Stimulated activated CD8-positive, alpha-beta memory T cell treated with anti-CD3 and anti-CD28 coated beads, Interleukin-15, amount 100 ng/mL, for 48 hours (primary cell): ENCODE results near the gene DPP10.
"Not testable (repeated sequence)": the region's sequence is repeated elsewhere in the genome, so short reads cannot be mapped to it uniquely, and the experiment has no call there.

ENCODE experiments used
- DNase-seq, 2 donors: peaks; one replicate each; pipeline ENCODE4 v3.0.0-alpha.2; 2020; ENCODE audit warnings: low read depth in 2 of 2

The DPP10 gene

DNA sequence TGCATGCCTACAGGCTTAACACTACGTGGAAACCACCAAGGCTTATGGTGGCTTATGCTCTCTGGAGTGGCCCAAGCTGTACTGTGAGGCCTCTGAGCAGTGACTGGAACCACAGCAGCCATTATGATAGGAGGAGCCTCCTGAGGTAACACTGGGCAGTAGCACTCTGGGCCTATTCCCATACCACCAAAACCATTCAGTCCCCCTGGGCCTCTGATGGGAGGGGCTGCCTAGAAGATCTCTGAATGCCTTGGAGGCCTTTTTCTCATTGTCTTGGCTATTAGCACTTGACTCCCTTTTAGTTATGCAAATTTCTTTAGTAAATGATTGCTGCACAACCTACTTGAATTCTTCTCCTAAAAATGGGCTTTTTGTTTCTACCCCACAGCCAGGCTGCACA, 985.0 kb downstream of the DPP10 start:
- no peak for DNase-seq

DNA sequence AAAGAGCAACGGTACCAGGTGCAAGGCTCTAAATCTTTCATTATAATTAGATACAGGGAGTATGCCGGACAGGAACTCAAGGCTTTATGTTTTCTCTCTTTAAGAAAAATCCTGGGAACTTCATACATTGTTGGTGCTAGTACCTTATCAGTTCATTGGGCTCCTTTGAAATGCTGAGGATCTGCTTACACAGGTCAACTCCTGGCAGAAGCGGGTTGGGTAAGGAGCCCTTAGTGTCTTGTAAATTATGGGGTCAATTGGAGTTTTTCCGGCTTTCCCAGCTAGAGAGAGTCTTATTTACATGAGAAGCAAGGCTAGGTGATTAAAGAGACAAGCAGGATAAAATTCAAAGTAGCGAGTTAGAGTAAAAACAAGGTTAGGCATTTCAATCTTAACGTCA, 998.3 kb downstream of the DPP10 start:
- not testable (repeated sequence) for DNase-seq

DNA sequence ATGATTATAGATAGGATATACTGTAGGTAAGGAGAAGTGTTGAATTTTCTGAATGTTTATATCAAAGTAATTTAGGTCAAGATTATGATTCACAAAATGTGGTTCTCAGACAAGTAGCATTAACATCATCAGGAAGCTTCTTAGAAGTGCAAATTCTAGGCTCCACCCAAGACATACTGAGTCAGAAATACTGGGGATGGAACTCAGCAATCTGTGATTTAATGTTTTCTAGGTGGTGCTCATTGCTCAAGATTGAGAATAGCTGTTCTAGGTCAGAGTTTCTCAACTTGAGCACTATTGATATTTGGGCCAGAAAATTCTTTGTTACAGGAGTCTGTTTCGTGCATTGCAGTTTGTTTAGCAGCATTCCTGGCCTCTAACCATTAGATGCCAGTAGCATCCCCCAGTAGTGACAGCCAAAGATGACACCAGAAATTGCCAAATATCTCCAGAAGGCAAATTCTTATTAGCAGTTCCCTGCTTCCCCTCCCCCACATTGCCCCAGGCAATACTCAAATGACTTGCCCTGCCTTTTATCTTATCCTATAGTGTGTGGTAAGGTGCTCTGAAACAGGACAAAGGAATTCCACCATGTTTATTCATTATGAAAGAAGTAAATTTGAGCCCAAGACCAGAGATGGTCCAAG, 1001.2 kb downstream of the DPP10 start:
- no peak for DNase-seq

DNA sequence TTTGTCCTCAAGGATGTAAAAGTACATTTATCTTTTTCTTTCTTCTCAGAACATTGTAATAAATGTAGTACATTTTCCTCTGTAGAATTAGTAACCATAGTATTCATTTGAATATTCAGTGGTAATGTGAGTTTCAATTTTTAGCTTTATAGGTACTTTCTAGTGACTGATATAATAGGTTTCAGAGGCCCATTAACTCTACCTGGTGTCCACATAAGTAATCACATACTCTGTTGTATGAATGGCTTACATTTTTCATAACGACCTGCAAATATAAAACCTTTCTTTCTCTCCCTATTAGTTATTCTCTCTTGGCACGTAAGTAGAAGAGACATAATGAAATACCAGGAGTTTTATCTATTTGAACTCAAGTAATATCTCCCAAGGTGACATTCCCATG, 1017.6 kb downstream of the DPP10 start:
- no peak for DNase-seq

DNA sequence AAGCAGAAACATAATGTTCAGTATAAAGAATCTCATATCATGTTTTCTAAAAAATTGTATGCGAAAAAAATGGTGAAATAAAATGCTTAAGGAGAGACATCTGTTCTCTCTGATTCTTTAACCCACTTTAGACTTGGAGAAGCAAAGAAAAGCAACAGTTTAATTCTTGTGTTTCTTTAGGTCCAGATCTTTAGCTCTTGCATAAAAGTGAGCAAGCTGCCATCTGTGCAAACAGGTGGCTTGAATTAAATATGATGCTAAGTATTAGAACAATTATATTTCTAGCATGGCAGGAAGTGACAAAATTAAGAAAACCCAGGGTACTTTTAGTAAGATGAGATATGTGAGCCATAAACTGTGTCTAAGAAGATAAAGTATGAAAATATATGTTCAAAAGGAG, 1038.3 kb downstream of the DPP10 start:
- no peak for DNase-seq

DNA sequence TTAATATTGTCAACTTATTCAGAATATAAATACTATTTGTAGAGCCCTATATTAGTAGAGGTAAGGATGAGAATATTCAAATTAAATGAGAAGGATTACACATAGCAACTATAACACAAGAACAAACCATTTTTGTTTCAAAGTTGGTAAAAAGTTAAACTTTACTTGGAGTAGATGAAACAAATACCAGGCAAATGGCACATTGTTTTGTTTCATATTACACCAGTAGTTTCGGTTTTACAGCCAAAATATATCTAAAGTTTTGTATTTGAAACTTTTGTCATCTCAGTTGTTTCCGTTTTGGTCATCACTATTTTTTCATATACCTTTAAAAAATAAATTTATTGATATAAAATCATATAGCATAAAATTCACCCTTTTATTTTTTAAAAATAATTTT, 1039.4 kb downstream of the DPP10 start:
- DNase-seq: no peak

DNA sequence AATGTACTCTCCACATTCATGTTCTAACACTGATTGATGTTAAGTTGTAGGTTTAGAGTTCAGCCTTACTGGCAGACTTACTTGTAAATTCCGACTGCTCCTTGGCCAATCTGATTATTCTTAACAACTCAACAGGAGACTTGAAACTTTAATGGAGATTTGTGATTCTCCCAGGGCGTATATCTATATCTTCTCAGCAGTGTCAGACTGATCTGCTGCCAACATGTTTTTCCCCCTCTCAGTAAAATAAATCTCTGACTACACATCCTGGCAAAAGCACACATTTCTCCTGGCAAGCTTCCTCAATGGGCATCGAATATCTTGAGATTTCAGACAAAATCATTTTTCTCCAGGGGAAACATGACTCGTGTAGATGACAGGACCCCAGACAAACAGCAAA, 1041.2 kb downstream of the DPP10 start:
- DNase-seq: no peak

DNA sequence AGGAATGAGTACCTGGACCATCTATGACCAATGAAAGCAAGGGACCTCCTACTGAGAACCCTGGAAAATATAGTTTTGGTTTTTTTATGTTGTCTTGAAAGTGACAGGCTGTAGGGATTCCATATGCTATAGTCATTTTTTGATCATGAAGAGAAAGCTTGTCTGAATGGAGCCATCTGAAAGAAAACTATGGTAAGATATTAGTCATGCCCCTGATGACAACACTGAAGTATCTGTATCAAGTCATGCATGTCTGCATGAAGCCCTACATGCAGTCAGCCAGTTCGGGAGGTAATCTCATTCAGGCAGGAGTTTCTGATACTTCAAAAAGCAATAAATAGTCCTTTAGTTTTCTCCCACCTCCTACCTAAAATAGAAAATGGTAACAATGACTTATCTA, 1042.0 kb downstream of the DPP10 start:
- DNase-seq: no peak

DNA sequence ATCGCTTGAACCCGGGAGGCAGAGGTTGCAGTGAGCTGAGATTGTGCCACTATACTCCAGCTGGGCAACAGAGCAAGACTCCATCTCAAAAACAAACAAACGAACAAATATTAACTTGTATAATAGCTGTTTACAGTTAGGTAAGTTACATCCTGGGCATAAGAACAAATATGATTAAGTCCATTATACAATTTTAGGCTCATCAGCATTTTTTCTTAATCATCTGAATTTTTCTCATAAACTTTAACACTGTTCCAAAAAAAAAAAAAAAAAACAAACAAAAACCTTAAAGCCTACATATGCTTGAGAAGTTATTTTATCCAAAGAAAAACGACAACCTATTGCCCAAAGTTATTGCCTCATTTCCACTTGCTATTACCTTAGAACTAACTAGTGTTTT, 1042.5 kb downstream of the DPP10 start:
- no peak for DNase-seq

DNA sequence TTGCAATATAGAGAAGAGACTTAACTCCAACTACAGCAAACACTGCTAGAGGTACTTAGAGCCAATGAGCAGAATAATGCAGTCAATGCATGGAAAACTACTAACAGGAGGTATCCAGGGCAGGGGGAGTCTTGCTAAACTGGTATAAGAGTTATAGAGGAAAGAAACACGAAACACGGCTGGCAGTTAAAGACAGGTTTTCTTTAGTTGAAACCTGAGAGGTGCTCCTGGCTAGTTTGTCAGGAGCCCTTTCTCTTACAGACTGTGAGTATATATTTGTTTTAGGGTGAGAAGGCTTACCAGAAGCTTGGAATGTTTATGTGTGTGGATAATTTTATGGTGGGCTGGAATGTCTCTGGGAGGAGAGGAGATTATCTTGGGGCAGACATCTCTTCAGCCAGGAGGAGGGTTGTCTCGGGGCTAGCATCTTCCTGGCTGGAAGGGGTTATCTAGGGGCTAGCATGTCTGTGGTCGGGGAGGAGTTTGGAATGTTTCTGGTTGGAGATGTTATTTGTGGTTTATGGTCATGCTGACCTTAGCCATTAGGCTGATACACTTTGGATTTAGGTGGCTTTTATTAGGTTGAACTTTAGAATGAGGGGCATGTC, 1048.8 kb downstream of the DPP10 start:
- no peak for DNase-seq

DNA sequence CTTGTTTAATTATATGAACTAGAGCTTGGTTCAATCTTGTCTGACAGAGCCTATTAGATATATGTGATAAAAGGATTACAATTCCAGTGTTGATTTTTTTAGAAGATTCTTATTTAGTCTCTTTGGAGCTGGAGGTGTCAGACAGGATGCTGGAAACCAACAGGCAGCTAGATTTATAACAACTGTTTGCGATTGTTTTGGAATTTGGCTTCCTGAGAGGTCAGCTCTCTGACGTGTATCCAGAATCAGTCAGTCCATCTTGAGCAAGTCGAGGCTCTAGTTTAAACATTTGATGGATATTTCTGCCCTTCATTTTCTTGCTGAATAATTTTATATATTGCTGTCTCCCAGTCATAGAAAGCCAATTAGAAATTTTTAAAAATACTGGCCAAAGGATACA, 1062.9 kb downstream of the DPP10 start:
- DNase-seq: no peak

DNA sequence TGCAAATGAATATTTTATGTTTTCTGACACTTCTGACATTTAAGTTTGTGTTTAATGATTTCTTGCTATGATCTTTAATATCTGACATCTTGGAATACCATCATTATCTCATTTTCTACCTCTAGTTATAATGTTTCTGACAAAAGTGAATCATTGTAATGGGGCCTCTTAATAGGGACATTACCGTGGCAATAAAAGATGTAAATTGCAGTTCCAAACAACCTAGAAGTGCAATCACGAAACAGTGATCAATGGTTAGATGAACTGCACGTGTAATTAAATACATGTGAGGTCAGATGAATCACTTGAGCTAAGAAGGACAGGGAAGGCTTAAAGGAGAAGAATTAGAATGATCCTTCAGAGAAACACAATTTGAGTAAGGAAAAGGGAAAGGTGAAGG, 1078.3 kb downstream of the DPP10 start:
- no peak for DNase-seq

DNA sequence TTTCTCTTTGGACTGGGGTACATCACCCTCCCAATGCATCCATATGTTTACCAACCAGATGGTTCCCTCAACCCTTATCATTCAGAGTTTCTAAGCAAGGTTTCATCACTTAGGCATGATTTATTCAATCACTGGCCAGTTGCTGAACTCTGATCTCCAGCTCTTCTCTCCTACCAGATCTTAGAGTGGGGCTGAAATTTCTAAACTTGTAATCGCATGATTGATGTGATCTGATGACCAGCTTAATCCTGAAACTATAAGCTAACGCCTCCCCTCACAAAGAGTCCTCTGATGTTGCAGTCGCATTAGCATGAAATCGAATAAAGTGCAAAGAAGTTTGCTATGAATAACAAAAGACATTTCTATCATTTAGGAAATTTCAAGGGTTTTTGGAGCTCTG, 1082.0 kb downstream of the DPP10 start:
- DNase-seq: no peak

DNA sequence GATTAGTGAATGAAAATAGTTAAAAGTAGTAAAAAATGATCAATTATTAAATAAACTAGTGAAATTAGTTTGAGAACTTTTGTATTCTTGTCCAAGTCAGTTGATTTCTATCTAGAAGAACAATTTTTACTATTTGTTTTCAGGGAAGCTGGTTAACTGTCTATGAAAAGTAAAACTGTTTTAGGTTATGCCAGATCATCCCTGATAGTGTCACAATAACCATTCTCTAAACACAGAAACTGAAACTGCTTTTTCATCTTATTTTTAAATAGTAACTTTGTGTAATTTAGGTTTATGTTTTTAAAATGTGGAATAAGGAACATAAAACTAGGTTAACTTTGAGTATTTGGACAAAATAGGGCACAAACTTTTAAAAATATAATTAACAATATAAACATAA, 1087.2 kb downstream of the DPP10 start:
- no peak for DNase-seq

DNA sequence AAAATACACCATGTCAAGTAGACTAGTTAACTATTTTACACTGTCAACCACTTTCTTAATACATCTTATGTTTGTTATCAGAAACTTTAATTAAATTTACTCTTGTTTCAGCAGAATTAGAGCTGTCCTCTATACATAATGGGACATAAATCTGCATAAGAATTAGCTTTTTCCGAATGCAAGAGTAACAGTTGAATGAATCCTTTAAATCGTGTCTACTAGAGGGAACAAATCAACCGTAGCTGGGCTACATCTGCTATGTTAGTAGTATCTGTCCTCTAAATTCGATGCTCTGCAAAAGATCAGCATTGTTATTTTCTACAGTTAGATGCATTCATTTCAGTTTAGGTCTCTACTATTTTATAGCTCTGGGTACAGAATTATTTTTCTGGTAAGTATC, 1090.6 kb downstream of the DPP10 start:
- DNase-seq: no peak

DNA sequence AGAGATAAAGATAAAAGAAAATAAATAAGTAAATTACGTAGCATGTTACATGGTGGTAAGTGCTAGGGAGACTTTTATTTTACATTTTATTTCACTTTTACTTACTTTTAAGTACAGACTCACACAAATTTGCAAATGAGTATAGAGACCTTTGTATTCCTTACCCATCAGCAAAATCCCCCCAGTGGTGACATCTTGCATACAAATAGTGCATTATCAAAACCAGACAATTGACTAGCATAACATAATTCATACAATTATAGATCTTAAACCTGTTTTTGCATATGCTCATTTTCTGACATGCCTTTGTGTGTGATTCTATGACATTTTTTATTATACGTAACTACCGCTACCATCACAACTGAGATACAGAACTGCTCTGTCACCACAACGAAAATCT, 1099.4 kb downstream of the DPP10 start:
- no peak for DNase-seq

DNA sequence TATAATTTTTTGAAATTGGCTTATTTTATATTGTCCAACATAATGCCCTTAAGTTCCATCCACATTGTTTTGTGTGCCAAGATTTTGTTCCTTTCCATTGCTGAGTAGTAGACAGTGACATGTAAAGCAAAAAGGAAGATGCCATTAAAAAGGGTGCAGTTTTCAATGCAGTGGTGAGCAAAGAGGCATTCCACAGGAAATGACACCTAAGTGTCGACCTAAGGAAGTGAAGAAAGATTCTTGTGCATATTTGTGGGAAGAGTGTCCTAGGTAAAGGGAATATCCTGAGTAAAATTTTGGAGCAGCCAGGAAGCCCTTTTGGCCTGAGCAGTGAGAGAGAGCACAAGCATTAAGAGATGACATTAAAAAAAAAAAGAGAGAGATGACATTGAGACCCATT, 1099.9 kb downstream of the DPP10 start:
- DNase-seq: no peak

DNA sequence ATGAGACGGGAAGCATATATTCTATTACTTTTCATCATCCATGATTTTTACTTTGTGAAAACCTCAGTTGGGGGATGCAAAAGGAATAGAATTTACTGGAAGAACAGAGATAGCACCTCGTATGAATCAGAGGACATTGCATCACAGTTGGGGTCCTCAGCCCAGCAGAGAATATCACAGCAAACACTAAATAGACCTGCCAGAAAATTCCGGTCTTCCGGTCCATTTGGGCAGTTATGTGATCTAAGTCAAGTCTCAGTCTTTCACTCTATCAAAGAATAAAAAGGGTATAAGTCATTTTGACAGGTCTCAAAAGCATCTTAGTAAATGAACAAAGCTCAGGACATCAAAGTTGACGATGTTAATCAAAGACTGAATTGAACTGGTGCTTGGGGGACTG, 1100.6 kb downstream of the DPP10 start:
- no peak for DNase-seq

DNA sequence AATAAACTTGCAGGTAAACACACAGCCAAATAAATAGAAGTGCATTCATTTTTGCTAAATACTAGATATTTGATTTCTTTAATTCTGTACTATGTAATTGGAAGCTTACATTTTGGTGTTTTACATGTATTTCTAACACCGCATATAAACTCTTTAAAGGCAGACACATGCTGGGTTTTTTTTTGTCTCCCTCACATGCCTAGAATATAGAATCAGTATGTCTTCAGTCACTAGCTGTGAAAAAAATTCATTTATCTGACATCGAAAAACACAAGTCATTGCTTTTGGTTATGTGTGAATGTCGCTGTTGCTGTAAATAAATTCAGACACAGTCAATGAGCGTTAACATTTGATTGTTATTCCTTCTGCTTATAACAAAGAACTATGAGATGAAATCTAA, 1101.0 kb downstream of the DPP10 start:
- no peak for DNase-seq

DNA sequence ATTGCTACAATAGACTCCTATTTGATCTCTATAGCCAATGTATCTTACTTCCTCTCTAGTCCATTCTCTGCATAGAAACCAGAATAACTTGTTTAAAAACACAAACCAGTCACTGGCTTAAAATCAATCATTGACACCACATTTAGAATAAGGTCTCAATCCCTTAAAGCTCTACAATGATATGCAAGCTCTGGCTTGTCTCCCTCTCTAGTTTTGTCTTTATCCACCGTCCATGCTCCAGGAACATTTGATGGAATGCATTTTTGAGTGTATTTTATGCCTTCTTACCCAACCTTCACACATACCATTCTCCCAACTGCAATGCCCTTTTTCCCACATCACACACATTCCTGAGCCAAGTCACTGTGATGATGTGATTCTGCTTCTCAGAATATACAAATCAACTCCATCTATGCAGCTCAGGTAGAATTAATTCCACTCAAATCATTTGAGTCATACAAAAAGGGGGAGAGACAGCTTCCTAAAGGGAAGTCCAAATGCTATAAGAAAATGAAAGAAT, 1107.2 kb downstream of the DPP10 start:
- no peak for DNase-seq

DNA sequence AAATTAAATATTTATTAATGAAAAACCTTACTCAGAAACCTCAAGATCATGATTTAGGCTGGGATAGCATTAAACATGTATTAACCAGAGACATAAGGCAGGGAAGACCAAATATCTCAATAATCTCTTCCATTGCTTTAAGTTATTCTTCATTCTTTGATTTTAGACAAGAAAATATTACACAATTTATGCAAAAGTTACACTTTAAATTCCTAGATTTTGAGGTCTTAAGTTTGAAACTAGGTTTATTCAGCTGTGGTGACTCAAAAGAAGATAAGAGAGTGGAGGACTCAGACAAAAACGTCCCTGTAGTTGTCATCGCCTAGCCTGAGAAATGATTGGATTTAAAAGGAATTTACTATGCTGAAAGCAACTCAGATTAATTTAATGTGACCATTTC, 1110.3 kb downstream of the DPP10 start:
- DNase-seq: no peak

DNA sequence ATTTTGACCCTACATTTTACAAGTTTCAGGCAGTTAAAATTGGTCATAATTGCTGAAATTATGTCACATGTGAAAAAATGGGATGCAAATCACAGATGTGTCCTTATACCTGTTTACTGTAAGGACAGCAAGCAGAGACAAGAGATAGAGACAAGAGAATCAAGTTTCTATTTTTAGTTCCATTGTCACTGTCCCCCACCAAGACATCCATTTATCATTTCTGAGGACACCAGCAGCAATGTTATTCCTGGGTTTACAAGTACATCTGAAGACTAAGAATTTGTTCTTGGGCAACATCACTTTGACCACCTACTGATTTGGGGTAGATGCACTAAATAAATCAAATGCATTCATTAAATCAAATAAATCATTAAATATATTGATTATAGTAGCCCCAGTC, 1111.7 kb downstream of the DPP10 start:
- DNase-seq: no peak

DNA sequence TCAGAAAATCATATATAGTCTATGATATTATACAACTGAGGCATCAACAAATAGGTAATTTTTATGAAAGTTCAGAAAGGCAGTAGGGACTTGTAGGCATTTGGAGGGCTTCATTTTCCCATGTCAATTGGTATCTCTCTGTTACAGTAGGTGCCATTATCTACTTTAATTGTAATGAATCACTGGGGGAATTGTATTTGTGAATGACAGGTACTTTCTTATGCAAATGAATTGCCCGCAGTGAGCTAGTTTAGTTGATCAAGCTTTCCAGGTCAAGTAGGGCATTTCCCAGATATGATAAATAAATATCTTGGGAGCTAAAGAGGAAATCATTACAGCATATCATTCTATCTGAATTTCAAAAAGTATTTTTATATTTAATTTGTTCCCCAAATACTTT, 1116.3 kb downstream of the DPP10 start:
- DNase-seq: no peak

DNA sequence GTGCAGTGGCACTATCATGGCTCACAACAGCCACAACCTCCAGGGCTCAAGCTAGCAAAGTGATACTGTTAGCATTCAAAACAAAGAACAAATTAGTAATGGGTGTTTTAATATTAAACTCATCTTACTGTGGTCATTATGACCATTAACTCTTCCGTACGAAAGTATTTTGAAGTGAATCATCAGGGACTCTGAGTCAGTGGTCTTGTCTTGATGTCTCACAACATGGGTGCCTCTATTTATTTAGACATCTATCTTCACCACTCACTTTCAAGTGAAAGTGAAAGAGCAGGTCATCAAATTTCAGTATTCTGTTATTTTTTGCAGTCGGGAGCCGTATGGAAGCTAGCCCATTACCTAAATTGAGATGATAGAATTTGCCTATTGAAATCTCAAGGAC, 1118.2 kb downstream of the DPP10 start:
- DNase-seq: no peak
